Liver (tissue), 3 donors: ENCODE results near the gene TGFBI.

ENCODE experiments used
- ATF3 ChIP-seq: IDR thresholded peaks from 2 replicates; pipeline ENCODE4 v1.6.1; 2016; ENCODE audit warnings: antibody characterized with exemption
- CTCF ChIP-seq: fragments of 150-350 bp; IDR thresholded peaks from 2 replicates; pipeline ENCODE4 v1.5.1; 2017; ENCODE audit warnings: improper control_type of control experiment, low read depth, low read length; ENCODE audit not compliant: missing input control
- EGR1 ChIP-seq, 2 donors: IDR thresholded peaks; 2 replicates each; pipeline ENCODE4 v1.6.1; 2016 to 2018; ENCODE audit warnings: antibody characterized with exemption in 2 of 2, low read depth in 2 of 2
- FOXA1 ChIP-seq: IDR thresholded peaks from 2 replicates; pipeline ENCODE4 v1.6.1; 2016; ENCODE audit warnings: antibody characterized with exemption
- GABPA ChIP-seq, 2 donors: IDR thresholded peaks in 1 of 2; conservative IDR thresholded peaks in 1 of 2; 2 replicates each; pipeline ENCODE4 v1.6.1; 2016; ENCODE audit warnings: antibody characterized with exemption in 2 of 2, mild to moderate bottlenecking in 1 of 2, moderate library complexity in 1 of 2
- HNF4A ChIP-seq, 2 donors: conservative IDR thresholded peaks; 2 replicates each; pipeline ENCODE4 v1.6.1; 2016; ENCODE audit warnings: antibody characterized with exemption in 2 of 2, mild to moderate bottlenecking in 2 of 2
- JUND ChIP-seq, 2 donors: IDR thresholded peaks; 2 replicates each; pipeline ENCODE4 v1.6.1; 2016; ENCODE audit warnings: antibody characterized with exemption in 2 of 2
- MAX ChIP-seq: IDR thresholded peaks from 2 replicates; pipeline ENCODE4 v1.6.1; 2016; ENCODE audit warnings: antibody characterized with exemption
- RAD21 ChIP-seq, 2 donors: IDR thresholded peaks; 2 replicates each; pipeline ENCODE4 v1.6.1; 2016; ENCODE audit warnings: antibody characterized with exemption in 2 of 2, mild to moderate bottlenecking in 2 of 2
- REST ChIP-seq: IDR thresholded peaks from 2 replicates; pipeline ENCODE4 v1.6.1; 2016; ENCODE audit warnings: antibody characterized with exemption, mild to moderate bottlenecking
- SP1 ChIP-seq: IDR thresholded peaks from 2 replicates; pipeline ENCODE4 v1.6.1; 2018; ENCODE audit warnings: antibody characterized with exemption, mild to moderate bottlenecking
- TAF1 ChIP-seq: conservative IDR thresholded peaks from 2 replicates; pipeline ENCODE4 v1.6.1; 2016; ENCODE audit warnings: antibody characterized with exemption, mild to moderate bottlenecking
- YY1 ChIP-seq: IDR thresholded peaks from 2 replicates; pipeline ENCODE4 v1.6.1; 2016; ENCODE audit warnings: antibody characterized with exemption, mild to moderate bottlenecking
- ZBTB33 ChIP-seq: IDR thresholded peaks from 2 replicates; pipeline ENCODE4 v1.6.1; 2016; ENCODE audit warnings: antibody characterized with exemption
- donor health status: healthy.
- donor health status: healthy.

- TF ChIP-seq CTCF (no peak), ZBTB33 (no peak), GABPA (IDR thresholded peaks at IDR 0.05 in 1 of 2, conservative IDR thresholded peaks at IDR 0.05 in 1 of 2) (no peak), ATF3 (no peak), JUND (IDR thresholded peaks at IDR 0.05) (no peak), TAF1 (no peak), RAD21 (IDR thresholded peaks at IDR 0.05) (no peak), REST (no peak), HNF4A (conservative IDR thresholded peaks at IDR 0.05) (no peak), YY1 (no peak), SP1 (no peak), MAX (no peak), EGR1 (IDR thresholded peaks at IDR 0.05; ENCODE audit: low read depth in 2 of 2) (no peak), FOXA1 (no peak)
Observed at GRCh38 chr5:136001466-136001981, 27.3 kb upstream of the TGFBI start.
